Upper lobe of left lung (tissue), 4 donors: ENCODE results near the gene SPATA2L.
"Not testable (repeated sequence)": the region's sequence is repeated elsewhere in the genome, so short reads cannot be mapped to it uniquely, and the experiment has no call there.

Source experiments
- CTCF ChIP-seq, 6 experiments: fragments of 450-650 bp in 4 of 6; fragments of 200-600 bp in 2 of 6; sonication (generic) in 2 of 6; IDR thresholded peaks; one replicate each; pipeline ENCODE4 v1.5.1; 2016 to 2019; ENCODE audit warnings: antibody characterized with exemption in 6 of 6
- POLR2A ChIP-seq, 4 donors: fragments of 450-650 bp; IDR thresholded peaks; one replicate each; pipeline ENCODE4 v1.5.1; 2016 to 2017; ENCODE audit warnings: antibody characterized with exemption in 4 of 4, mild to moderate bottlenecking in 2 of 4
- POLR2AphosphoS5 ChIP-seq, 2 donors: sonication (generic); formaldehyde crosslinking; IDR thresholded peaks; one replicate each; pipeline ENCODE4 v1.5.1; 2017; ENCODE audit warnings: antibody characterized with exemption in 2 of 2

GRCh38 chr16:89664238-89664637 lies 37.3 kb downstream of the SPATA2L start:
- not testable (repeated sequence) for TF ChIP-seq CTCF, POLR2AphosphoS5, POLR2A (IDR thresholded peaks at IDR 0.05)
